GM23248 (cell line): ENCODE results near the gene SEC31A. TPM values are rescaled to one million over a fixed set of nuclear protein-coding genes. Genes with fewer than 3 reads are reported as not detected.
"Not testable (repeated sequence)": the region's sequence is repeated elsewhere in the genome, so short reads cannot be mapped to it uniquely, and the experiment has no call there.

Source experiments
- DNase-seq: peaks from one replicate; pipeline ENCODE4 v3.0.0-alpha.2; 2015
- H2AFZ ChIP-seq: fragments of 200-600 bp; sonication (generic); 2 replicates; pipeline ENCODE4 v1.6.1; 2016; ENCODE audit warnings: antibody characterized with exemption
- H3F3A ChIP-seq: fragments of 200-600 bp; sonication (generic); 2 replicates; pipeline ENCODE4 v1.6.1; 2016; ENCODE audit warnings: mild to moderate bottlenecking, antibody characterized with exemption, mixed run types; ENCODE audit not compliant: insufficient read depth
- H3K27ac ChIP-seq: fragments of 200-600 bp; sonication (generic); 2 replicates; pipeline ENCODE4 v1.5.1; 2016; ENCODE audit warnings: mild to moderate bottlenecking
- H3K27me3 ChIP-seq: fragments of 200-600 bp; sonication (generic); replicated peaks from 2 replicates; pipeline ENCODE4 v1.6.1; 2016; ENCODE audit warnings: mild to moderate bottlenecking; ENCODE audit not compliant: insufficient read depth
- H3K36me3 ChIP-seq: fragments of 200-600 bp; sonication (generic); 2 replicates; pipeline ENCODE4 v1.6.1; 2016; ENCODE audit warnings: low read depth, mild to moderate bottlenecking
- H3K4me1 ChIP-seq: fragments of 200-600 bp; sonication (generic); 2 replicates; pipeline ENCODE4 v1.6.1; 2016; ENCODE audit warnings: mild to moderate bottlenecking; ENCODE audit not compliant: insufficient read depth
- H3K4me2 ChIP-seq: fragments of 200-600 bp; sonication (generic); one replicate; pipeline ENCODE4 v1.6.1; 2016; ENCODE audit warnings: mild to moderate bottlenecking; ENCODE audit not compliant: unreplicated experiment
- H3K4me3 ChIP-seq: fragments of 200-600 bp; sonication (generic); 2 replicates; pipeline ENCODE4 v1.5.1; 2016; ENCODE audit warnings: mild to moderate bottlenecking
- H3K79me2 ChIP-seq: fragments of 200-600 bp; sonication (generic); 2 replicates; pipeline ENCODE4 v1.6.1; 2016; ENCODE audit warnings: mild to moderate bottlenecking; ENCODE audit not compliant: insufficient read depth
- H3K9ac ChIP-seq: fragments of 200-600 bp; sonication (generic); 2 replicates; pipeline ENCODE4 v1.6.1; 2016; ENCODE audit warnings: mild to moderate bottlenecking
- H3K9me2 ChIP-seq: fragments of 200-600 bp; sonication (generic); 2 replicates; pipeline ENCODE4 v1.6.1; 2016; ENCODE audit warnings: mixed run types, mild to moderate bottlenecking, moderate library complexity; ENCODE audit not compliant: insufficient read depth
- H3K9me3 ChIP-seq: fragments of 200-600 bp; sonication (generic); one replicate; pipeline ENCODE4 v1.6.1; 2017; ENCODE audit warnings: low read depth
- H4K20me1 ChIP-seq: fragments of 200-600 bp; sonication (generic); 2 replicates; pipeline ENCODE4 v1.6.0; 2016; ENCODE audit not compliant: insufficient read depth
- EZH2 ChIP-seq: fragments of 200-600 bp; sonication (generic); IDR thresholded peaks from 2 replicates; pipeline ENCODE4 v1.6.1; 2018; ENCODE audit warnings: antibody characterized with exemption, mild to moderate bottlenecking; ENCODE audit not compliant: insufficient read depth, poor library complexity, severe bottlenecking
- EZH2phosphoT487 ChIP-seq: fragments of 200-600 bp; sonication (generic); IDR thresholded peaks from 2 replicates; pipeline ENCODE4 v1.6.1; 2018; ENCODE audit warnings: antibody characterized with exemption, moderate library complexity, mild to moderate bottlenecking, low read depth; ENCODE audit not compliant: insufficient read depth
- WGBS, 2 experiments: methylation state at CpG; one replicate each; pipeline ENCODE4 v1.1.6; 2015 to 2017; ENCODE audit warnings: low lambda C conversion rate in 2 of 2, low coverage in 1 of 2; ENCODE audit errors: missing lambda C conversion rate in 2 of 2; 5-methylcytosine and 5-hydroxymethylcytosine counted together
- in situ Hi-C: fragments of 300-500 bp; cut with MboI; formaldehyde crosslinking; loops from 2 replicates; pipeline ENCODE4 v1.15.0; 2020
- polyA plus RNA-seq: library from polyadenylated mRNA; unstranded; fragments of >200 nt; fragmentation: Nextera tagmentation; extraction: Ambion mirVana; gene quantifications from 2 replicates; pipeline ENCODE4 v1.2.1, GENCODE V29; 2016
- total RNA-seq: library from RNA; depleted of rRNA; stranded (reverse); fragments of >200 nt; shearing (Covaris generic); gene quantifications from 2 replicates; pipeline ENCODE4 v1.2.3, GENCODE V29; 2014

The SEC31A gene
- total and polyA plus RNA-seq, 2 experiments from 2014 or later, result 308 to 315 TPM

GRCh38 chr4:82825425-82825824 is 65.5 kb downstream of the SEC31A start:
- H2AFZ ChIP-seq, result no peak overlapping the region
- no peaks in the 10 kb centered on the region for H4K20me1 ChIP-seq
- 69 to 76% methylated on average over 3 of the region's 3 CpGs for whole genome bisulfite sequencing, 2 experiments
- H3K9me3 ChIP-seq, result no peaks in the 10 kb centered on the region
- in situ Hi-C loops, result no loop called here
- peaks cover 67% of the 10 kb centered on the region for H3F3A ChIP-seq
- no peak overlapping the region for H3K4me2 ChIP-seq
- H3K27ac ChIP-seq, result peak overlapping the region; percentile 64; the same call in 1 of the 2 replicates
- H3K4me1 ChIP-seq, result peaks cover 19% of the 10 kb centered on the region
- H3K9me2 ChIP-seq, result no peaks in the 10 kb centered on the region
- no peak for TF ChIP-seq EZH2
- TF ChIP-seq EZH2phosphoT487, result no peak
- no peaks in the 10 kb centered on the region for H3K27me3 ChIP-seq
- peaks cover 59% of the 10 kb centered on the region for H3K79me2 ChIP-seq
- no peak overlapping the region for H3K9ac ChIP-seq
- no peak overlapping the region for H3K4me3 ChIP-seq
- no peak for DNase-seq
- H3K36me3 ChIP-seq, result peaks cover 96% of the 10 kb centered on the region

DNA sequence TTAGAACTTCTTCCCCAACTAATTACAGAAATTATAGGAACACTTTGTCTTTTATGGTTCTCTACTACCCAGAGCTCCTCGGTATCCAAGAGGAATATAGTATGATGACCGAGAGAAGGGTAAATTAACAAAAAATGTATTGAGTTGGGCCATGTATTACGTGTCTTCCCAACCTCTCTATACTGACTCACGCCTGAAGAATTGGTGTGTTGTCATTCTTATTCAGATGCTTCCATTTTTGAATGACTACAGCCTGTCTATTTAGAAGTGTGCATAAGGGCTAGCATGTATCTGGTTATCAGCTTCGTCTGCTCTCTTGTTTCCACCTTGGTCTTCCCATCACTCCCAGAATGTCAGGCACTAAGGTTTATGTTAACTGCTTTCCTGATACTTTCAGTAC is 67.9 kb downstream of the SEC31A start:
- Histone ChIP-seq H3K9me3 (no peaks in the 10 kb centered on the region), H3K4me3 (no peak overlapping the region), H3K36me3 (peaks cover 94% of the 10 kb centered on the region), H2AFZ (no peak overlapping the region), H3K9ac (no peak overlapping the region), H3K9me2 (no peaks in the 10 kb centered on the region), H4K20me1 (no peaks in the 10 kb centered on the region), H3K27ac (peak overlapping the region; percentile 64), H3K27me3 (no peaks in the 10 kb centered on the region), H3K4me1 (peaks cover 19% of the 10 kb centered on the region), H3K79me2 (peaks cover 37% of the 10 kb centered on the region), H3K4me2 (no peak overlapping the region), H3F3A (peaks cover 71% of the 10 kb centered on the region)
- WGBS, 2 experiments, result 45 to 49% methylated on average over 5 of the region's 5 CpGs
- in situ Hi-C loops, result no loop called here
- peak; percentile 86 for DNase-seq
- TF ChIP-seq EZH2, result no peak
- no peak for TF ChIP-seq EZH2phosphoT487

- WGBS, 2 experiments, result 20 to 22% methylated on average over 2 of the region's 2 CpGs
- Histone ChIP-seq H3K9ac (peak overlapping the region; percentile 2; the same call in 1 of the 2 replicates), H3K9me3 (no peaks in the 10 kb centered on the region), H3K4me1 (peaks cover 19% of the 10 kb centered on the region), H4K20me1 (no peaks in the 10 kb centered on the region), H3K4me3 (no peak overlapping the region), H3K79me2 (peaks cover 19% of the 10 kb centered on the region; the same call in 1 of the 2 replicates), H3K27ac (peak overlapping the region; percentile 0; the same call in 1 of the 2 replicates), H2AFZ (no peak overlapping the region), H3K9me2 (no peaks in the 10 kb centered on the region), H3K4me2 (no peak overlapping the region), H3F3A (peaks cover 76% of the 10 kb centered on the region), H3K27me3 (no peaks in the 10 kb centered on the region), H3K36me3 (peaks cover 84% of the 10 kb centered on the region)
- TF ChIP-seq EZH2, result no peak
- TF ChIP-seq EZH2phosphoT487, result no peak
- in situ Hi-C loops, result no loop called here
- peak; percentile 42 for DNase-seq
These were observed 70.3 kb downstream of the SEC31A start for GRCh38 chr4:82820689-82821088.

DNA sequence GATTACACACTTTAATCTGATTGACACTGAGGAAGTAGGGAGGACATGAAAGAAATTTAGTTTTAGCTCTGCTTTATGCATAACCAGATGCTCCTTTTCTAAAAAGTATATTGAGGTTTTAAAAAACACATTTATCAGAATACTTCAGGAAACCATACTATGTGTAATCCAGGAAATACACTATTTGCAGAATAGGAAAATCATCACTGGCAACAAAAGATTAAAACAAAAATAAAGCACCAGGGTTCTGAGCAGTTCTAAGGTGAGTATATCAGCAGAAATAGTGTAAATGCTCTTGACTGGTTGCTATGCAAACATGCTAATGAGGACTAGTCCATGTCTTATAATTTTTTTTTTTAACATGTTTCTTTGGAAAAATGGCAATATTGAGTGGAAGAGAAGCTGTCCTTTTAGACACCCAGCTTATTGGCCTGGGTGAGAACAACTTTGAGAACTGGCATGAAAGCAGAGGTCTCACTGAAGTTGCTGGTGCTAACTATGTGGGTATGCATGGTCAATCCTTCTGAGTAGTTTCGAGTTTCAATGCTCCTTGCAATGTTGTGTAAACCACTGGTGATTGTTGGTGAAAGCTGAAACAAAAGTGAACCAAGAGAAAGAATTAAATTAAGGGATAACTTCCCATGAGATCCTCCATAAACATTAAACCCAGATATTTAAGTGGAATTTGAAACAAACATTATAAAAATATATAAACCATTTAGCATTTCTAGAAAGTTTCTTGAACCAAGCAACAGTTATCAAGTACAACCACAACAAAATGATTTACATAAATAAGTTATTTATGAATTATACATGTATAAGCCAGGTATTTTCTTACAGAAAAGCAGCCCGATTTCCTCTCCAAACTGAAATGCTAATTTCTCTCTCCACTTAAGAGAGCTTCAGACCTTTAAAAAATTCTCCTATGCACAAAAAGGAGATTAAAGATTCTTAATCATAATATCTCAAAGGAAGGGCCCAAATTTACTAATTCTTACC is 72.0 kb downstream of the SEC31A start:
- Histone ChIP-seq H3K79me2 (0 out of 2 replicates have a peak, but pooled peaks cover 10% of the 10 kb centered on the region), H3K27ac (no peak overlapping the region), H3K4me2 (no peak overlapping the region), H3K9me2 (no peaks in the 10 kb centered on the region), H3K36me3 (peaks cover 67% of the 10 kb centered on the region), H3K27me3 (no peaks in the 10 kb centered on the region), H3K9me3 (no peaks in the 10 kb centered on the region), H3K4me1 (peaks cover 19% of the 10 kb centered on the region), H3K9ac (no peak overlapping the region), H3F3A (peaks cover 77% of the 10 kb centered on the region), H4K20me1 (no peaks in the 10 kb centered on the region), H2AFZ (no peak overlapping the region), H3K4me3 (no peak overlapping the region)
- DNase-seq, result no peak
- TF ChIP-seq EZH2phosphoT487 (no peak), EZH2 (no peak)
- 94 to 97% methylated on average over 2 of the region's 2 CpGs for WGBS, 2 experiments
- in situ Hi-C loops, result no loop called here

DNA sequence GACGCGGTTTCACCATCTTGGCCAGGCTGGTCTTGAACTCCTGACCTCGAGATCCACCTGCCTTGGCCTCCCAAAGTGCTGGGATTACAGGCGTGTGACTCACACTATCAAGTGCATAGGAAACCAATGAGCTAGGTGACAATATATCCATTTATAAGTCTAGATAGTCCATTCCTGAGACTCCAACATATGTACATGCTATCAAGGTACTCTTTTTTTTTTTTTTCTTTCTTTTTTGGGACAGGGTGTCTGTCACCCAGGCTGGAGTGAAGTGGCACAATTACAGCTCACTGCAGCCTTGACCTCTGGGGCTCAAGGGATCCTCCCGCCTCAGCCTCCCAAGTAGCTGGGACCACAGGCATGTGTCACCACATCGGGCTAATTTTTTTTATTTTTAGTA is 74.1 kb downstream of the SEC31A start:
- H3K4me2 ChIP-seq, DNase-seq, H3K4me1 ChIP-seq, H3K27ac ChIP-seq, H3K27me3 ChIP-seq, in situ Hi-C loops, H3K9me3 ChIP-seq, H3K79me2 ChIP-seq, H4K20me1 ChIP-seq, H3K9ac ChIP-seq, H3K9me2 ChIP-seq, H2AFZ ChIP-seq, H3K4me3 ChIP-seq: not testable (repeated sequence)
- 86 to 96% methylated on average over 6 of the region's 6 CpGs for WGBS, 2 experiments
- peaks cover 77% of the 10 kb centered on the region for H3F3A ChIP-seq
- peaks cover 48% of the 10 kb centered on the region for H3K36me3 ChIP-seq
